B cell (primary cell): ENCODE measurements around the gene MRPL47.

Experiments used
- EZH2 ChIP-seq: IDR thresholded peaks from 2 replicates; pipeline ENCODE4 v1.6.1; 2012; ENCODE audit warnings: borderline replicate concordance, low read depth, mild to moderate bottlenecking, moderate library complexity, low read length; ENCODE audit not compliant: insufficient read depth, poor library complexity, severe bottlenecking
- TF ChIP-seq, protein P1 (sequence below): fragments of 200-600 bp; IDR thresholded peaks from one replicate; pipeline ENCODE4 v1.8.0; 2022; ENCODE audit warnings: antibody characterized with exemption, mild to moderate bottlenecking

DNA sequence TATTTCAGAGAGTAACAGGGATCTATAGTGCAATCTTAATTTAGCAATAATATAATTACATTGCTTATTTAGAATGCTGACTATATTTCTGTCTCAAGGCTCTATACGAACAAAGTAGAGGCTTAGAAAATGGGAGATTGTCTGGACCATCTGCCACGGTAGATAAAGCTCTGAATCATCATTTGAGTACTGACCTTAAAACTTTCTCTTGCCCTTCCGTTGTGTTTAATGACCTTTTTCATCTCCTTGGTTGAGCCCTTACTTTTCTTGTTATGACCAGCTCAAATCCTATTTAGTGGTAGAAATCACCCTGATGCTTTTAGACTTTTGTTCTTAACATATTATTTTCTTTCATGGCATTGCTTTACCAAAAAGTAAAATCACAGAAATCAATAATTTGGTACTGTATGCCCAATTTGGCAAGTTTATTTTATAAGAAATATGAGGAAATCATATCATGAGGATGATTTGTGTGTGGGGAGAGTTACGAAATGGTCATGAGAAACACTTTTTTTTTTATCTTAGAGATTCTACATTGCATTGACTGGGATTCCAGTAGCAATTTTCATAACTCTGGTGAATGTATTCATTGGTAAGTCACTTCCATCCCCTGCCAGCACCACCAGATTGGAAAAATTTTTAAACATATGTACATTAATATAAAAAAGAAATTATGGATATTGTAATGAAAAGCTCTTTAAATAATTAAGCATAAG is 11.2 kb upstream of the MRPL47 start:
- TF ChIP-seq EZH2, result no peak
- TF ChIP-seq, protein P1, sequence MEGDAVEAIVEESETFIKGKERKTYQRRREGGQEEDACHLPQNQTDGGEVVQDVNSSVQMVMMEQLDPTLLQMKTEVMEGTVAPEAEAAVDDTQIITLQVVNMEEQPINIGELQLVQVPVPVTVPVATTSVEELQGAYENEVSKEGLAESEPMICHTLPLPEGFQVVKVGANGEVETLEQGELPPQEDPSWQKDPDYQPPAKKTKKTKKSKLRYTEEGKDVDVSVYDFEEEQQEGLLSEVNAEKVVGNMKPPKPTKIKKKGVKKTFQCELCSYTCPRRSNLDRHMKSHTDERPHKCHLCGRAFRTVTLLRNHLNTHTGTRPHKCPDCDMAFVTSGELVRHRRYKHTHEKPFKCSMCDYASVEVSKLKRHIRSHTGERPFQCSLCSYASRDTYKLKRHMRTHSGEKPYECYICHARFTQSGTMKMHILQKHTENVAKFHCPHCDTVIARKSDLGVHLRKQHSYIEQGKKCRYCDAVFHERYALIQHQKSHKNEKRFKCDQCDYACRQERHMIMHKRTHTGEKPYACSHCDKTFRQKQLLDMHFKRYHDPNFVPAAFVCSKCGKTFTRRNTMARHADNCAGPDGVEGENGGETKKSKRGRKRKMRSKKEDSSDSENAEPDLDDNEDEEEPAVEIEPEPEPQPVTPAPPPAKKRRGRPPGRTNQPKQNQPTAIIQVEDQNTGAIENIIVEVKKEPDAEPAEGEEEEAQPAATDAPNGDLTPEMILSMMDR, result no peak
